Right lung (tissue), 5 donors: ENCODE data around the gene CTIF. TPM values are rescaled to one million over a fixed set of nuclear protein-coding genes. Genes with fewer than 3 reads are reported as not detected.

Source experiments
- DNase-seq, 2 donors: peaks; one replicate each; pipeline ENCODE4 v3.0.0-alpha.2; 2013
- polyA plus RNA-seq, 5 donors: library from polyadenylated mRNA; unstranded; fragments of 120-200 nt; gene quantifications; one replicate each; pipeline versions ENCODE4 v1.2.1 to v1.2.3, GENCODE V29; 2013; ENCODE audit warnings: inconsistent platforms in 1 of 5, low replicate concordance in 1 of 5; ENCODE audit not compliant: insufficient read length in 5 of 5, insufficient read depth in 1 of 5

Gene CTIF
- polyA plus RNA-seq, 5 donors: 21.9 to 37.3 (median 32.3) TPM

DNA sequence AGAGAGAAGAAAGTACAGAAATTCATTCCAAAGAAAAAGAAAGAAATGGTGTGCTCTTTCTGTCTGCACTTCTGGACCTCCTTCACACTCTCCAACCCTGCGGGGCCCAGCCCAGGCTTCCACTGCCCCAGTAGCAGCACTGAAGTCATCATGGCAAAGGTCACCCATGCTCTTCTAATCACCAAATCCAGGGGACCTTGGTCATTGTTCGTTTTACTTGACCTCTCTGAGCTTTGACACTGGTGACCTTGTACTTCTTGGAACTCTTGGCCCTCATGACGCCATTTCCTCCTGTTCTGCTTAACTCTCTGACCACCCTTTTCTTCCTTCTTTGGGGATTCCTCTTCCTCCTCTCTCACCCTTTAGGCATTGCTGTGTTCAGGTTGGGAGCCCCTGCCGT lies 306.3 kb downstream of the CTIF start:
- DNase-seq: no peak

DNA sequence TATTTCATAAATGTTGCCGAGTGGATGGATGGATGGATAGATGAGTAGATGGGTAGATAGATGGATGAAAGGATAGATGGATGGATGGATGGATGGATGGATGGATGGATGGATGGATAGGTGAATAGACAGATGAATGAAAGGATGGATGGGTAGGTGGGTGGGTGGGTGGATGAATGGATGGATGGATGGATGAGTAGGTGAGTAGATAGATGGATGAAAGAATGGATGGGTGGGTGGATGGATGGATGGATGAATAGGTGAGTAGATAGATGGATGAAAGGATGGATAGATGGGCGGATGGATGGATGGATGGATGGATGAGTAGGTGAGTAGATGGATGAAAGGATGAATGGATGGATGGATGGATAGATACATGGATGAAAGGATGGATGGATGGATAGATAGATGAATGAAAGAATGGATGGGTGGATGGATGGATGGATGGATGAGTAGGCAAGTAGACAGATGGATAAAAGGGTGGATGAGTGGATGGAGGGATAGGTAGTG lies 307.6 kb downstream of the CTIF start:
- DNase-seq: no peak

DNA sequence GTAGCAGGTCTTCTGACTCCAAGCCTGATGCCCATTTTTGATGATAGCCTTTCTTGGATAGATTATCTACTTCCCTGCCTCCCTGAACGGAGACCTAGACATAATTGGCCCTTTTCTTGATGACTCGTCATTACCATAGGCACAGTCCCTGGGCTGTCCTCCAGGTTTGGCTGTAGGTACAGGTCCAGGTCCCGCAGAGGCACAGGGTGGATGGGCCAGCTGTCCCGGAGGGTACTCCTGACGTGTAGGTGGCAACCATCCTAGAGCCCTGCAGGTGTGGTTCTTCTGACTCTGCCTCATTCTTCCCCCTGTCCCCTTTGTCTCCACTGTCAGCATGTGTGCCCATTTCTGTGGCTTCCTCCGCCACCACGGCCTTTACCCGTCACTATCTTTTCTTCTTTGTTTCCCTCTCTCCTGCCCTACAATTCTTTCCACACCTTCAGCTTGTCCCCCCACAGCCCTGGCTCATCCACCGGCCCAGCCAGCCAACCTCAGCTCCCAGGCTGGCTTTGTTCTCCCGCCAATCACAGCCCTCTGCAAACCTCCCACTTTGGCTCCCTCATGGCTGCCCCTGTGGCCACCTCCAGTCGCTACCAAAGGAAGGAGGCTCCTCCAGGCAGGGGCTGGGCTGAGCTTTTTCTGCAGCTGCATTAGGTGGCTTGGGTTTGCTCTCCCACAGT lies 309.1 kb downstream of the CTIF start:
- DNase-seq: no peak

DNA sequence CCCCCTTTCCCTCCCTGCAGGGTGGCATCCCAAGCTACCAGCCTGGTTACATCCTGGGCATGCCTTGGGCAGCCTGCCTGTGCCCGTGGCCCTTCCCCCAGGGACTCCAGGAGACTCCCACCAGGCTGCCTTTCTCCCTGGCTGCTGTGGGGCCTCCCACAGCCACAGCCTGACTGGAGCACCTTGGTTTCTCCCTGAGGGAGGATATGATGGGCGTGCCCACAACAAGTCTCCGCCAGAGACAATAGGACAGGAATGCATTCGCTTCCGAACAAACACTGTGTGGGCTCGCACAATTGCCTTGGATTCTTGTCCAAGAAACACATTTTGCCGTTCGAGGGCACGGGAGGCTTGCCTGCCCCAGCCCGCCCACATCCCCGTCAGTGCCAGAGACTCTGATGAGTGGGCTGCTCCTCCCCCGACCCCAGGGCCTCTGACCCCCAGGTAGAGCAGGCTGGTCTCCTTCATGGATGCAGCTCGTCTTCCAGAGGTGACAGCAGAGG lies 309.9 kb downstream of the CTIF start:
- no peak for DNase-seq

DNA sequence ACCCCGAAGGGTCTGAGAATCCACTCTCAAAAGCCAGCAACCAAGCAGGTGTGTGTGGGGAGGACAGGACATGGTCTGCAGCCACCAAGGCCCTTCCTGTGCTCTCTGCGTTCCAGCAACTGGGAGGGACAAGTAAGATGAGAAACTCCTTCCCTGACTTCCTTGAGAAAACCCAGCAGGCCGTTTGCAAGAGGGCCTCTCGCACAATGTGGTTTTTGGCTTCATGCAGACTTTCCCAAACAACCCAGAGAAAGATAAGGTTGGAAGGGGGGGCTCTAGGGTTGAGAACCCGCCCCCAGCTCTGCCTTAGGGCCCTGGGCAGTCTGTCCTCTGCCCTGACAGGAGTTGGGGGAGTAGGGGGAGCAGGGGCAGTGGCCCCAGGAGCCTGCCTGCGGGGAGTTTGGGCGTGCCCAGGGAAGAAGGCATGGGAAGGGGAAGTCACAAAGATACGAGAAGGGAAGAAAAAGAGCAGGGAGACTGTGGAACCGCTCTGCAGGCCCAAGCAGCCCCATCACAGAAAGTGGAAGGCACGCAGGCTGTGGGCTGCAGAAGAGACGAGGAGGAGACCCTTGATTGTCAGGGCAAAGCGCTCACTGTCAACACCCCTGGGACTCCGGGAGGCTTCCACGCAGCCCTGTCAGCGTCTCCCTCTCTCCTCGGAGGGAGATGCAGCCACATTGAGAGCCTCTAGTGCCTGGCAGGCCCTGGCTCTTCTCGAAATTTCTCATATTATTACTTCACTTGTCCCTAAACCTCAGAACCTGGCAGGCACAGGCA lies 312.2 kb downstream of the CTIF start:
- peak in 1 of 2 donors; percentile 49 for DNase-seq

DNA sequence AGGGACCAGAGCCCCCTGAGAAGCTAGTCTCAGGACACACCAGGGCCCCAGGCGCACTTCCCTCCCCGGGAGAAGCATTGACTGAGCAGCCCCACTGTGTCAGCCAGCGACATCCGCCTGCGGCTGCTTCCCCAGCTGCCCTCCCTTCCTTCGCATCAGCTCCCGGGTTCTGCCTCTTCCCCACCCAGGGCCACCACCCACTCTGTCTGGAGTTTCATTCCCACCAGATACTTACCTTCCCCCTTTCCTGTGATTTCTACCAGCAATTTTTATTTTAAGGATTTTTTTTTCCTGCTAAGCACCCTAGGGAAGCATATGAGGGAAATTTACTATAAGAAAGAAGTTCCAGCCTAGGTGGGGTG lies 312.7 kb downstream of the CTIF start:
- DNase-seq: no peak

DNA sequence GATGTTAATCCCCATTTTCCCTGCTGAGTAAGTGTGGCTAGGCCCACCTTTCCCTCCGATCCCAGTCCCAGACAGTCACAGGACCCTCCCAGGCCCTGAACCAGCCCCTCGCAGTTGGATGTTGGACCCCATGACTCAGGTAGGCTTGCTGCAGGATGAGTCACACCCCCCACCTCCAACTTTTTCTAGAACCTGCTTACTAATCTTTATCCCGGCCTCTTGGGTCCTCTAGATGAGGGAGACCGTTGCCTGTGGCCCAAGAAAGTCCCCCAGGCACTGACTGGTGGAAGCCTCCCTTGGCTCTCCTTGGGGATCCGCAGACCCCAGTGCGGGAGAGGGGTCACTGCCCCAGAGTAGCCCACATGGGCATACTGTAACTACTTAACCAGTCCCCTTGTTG lies 313.5 kb downstream of the CTIF start:
- DNase-seq: no peak

DNA sequence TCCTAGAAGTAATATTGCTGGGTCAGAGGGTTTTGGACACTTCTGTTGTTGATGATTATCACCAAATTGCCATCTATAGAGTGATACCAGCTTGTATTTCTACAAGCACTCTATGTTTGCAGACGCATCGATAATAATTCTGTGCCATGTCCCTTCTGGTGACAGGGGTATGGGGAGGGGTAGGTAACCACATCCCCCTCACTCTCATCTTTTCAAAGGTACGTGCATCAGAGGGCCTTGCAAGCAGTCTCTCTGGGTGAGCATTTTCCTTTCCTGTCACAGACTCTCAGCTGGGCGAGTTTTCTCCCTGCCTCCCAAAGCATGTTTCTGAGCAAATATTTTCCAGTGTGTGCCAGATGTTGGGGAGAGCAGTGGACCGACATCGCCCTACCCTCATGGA lies 314.0 kb downstream of the CTIF start:
- no peak for DNase-seq

DNA sequence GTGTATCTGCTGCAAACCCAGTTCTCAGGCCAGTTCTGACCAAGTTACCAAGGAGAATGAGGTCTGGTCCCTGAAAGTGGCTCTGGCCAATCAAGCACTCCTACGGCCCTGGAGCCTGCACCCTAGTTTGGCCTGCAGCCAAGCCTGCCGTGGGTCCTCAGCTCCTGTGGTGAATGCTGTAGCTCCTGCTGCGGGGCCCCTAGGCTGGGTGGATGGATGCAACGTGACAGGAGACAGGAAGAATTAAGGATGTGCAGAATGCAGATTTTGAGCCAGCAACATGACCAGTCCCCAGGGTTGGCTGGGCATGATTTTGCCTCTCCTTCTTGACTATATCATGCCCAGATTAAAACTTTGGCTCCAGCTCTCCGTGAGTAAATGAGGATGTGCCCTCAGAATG lies 314.8 kb downstream of the CTIF start:
- no peak for DNase-seq

DNA sequence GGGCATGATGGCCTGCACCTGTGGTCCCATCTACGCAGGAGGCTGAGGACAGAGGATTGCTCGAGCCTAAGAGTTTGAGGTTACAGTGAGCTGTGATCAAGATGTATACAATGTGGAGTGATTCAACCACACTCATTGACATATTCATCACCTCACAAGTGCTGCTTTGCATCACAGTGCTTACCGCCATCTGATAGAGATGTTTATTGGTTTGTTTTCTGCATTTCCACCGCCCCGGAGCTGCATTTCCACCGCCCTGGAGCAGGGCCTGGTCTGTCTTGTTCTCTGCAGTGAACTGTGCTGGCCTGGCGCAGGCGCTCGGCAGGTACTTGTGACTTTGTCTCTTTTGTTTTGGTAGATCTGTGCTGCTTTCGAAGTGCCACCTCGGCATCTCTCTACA lies 315.9 kb downstream of the CTIF start:
- DNase-seq: no peak

DNA sequence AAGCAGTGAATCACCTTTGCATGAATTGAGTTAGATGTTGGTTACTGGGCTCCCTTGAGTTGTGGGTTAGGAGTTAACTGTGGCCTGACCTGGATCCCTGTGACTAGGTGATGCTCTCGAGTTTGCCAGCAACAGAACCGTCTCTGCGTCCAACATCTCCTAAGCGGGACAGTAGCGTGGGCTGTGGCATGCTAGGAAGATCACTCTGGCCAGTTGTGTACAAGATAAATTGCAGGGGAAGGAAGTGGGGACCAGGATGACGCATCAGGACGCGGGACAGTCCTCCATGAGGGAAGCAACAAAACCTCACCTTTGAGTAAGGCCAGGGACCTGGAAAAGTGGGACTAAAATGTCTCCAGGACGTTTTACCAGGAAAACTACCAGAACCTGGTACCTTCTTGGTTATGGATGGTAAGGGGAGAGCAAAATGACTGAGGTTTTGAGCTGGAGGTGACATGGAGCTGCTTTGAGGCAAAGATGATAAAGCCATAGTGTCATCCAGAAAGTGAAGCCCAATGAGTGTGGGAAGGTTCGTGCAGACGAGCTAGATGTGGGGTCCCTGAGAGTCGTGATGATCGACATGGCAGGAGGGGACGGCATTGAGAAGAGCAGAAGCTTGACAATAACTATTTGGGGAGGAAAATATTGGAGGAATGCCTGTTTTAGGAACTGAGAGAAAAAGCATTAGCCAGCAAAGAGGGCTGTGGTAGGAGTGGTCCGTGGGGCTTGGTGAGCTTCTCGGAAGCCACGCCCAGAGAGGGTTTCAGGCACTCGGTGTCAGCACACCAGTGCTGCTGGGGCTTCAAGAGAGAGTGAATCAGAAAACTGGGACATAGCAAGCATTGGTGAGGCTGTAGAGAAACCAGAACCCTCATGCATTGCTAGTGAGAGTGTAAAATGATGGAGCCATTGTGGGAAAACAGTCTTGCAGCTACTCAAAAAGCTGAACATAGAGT lies 316.9 kb downstream of the CTIF start:
- no peak for DNase-seq

DNA sequence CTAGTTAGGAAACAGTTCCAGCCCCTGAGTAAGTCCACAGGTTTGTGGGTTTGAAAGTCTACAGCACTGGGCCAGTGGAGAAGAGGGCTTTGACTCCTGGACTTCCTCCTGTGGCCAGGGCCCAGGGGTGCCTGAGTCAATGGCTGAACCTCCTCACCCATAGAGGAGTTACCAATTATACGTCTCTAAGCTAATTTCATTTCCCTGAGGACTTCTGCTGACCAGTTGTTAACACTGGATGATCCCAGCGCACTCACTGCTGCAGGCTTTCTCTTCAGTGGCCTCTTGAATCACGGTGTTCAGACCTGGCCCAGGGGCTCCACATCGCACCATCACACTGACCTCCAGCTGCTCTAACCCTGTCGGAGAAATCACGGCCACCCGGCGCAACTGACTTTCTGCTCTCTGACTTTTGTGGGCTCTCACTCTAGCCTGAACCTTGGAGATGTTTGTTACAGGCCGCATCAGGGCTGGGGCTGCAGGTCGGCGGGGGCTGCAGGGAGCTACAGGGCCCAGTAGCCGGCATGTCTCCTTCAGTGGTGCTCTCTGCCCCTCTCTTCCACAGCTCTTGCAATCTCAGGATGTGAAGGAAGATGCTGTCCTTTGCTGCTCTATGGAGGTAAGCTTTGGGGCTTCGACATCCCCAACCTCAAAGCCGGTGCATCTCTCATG lies 318.3 kb downstream of the CTIF start:
- no peak for DNase-seq

DNA sequence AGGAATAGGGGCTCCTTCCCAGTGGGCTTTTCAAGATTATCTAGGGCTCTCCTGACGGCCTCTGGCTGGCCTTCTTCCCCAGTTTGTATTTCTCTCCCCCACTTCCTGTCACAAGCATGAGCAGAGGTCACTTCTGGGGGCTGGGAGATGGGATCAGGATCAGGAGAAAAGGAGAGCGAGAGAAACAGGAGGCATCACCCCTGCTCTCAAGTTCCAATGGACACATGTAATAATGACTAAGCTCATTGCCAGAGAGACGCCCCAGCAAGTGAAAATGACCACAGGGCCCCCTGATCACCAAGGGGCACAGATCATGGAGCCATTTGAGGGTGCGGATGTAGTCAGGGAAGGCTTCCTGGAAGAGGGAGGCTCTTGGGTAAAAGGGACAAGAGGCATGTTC lies 319.8 kb downstream of the CTIF start:
- no peak for DNase-seq

DNA sequence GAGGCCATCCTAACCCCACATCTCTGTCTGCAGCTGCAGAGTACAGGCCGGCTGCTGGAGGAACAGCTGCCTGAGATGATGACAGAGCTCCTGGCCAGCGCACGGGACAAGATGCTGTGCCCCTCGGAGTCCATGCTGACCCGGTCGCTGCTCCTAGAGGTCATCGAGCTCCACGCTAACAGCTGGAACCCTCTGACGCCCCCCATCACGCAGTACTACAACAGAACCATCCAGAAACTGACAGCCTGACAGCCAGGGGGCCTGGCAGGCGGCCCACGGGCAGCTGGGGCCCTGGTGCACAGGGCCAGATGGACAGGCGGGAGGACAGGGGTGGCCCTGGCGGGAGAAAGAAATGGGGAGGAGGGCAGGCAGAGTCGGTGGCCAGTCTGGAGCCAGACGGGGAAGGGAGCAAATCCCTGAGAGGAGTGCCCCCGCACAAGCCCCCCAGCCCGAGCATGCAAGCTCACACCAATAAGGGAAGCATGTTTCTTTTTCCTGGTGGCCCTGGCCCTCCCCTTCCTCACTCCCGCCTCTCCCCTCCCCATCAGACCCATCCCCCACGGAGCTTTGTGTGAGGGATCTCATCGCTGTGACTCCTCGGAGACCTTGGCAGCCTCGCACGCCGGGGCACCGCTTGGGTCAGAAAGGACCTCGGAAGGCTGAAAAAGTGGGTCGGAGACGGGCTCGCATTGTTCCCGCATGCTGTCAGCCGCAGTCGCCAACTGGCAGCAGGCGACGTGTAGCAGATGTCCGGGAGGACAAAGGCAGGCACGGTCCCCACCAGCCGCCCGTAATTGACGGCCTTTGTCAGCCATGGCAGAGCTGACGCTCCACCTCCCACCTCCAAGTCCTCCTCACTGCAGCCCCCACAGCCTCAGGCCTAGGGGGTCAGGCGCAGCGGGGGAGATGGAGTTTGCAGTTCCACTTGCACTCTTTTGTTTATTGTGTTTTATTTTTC lies 320.8 kb downstream of the CTIF start:
- DNase-seq: peak; percentile 74 to 81

DNA sequence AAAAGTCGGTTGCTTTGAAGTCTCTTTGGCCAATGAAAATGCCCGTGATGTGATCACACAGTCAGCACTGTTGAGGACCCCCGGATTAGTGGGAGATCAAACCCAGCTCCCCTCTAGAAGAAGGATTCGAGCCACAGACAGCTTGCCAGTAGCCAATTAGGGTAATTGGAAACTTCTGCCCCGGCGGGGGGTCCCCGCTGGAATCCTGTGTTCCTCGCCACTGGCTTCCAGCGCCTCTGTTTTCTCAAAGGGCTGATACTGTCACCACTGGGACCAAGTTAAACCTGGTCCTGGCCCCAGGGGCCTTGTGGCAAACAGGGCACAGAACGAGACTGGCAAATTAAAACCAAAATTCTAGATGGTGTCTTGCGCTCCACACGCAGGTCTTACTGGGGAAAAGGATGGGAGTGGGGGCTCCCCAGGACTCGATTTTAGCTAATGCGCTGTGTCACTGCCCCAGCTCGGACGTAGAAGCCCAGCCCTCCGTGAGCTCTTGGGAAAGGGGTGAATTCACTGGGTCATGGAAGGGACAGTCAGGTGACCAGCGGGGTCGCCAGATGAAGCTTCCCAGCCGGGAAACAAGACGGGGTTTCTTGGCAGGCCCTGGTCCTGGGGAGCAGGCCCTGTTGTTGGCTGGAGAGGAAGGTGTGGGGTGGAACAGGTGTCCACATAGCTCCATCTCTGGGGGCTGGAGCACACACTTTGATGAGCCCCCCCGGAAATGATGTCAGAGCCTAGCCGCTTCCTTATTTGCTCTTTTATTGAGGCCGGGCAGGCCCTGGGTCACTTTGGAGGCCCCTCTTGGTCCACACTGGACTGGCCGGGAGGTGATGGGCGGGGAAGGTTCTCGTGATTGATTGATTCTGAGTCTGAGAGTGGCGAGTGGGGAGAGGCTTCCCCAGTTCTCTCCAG lies 321.7 kb downstream of the CTIF start:
- no peak for DNase-seq

DNA sequence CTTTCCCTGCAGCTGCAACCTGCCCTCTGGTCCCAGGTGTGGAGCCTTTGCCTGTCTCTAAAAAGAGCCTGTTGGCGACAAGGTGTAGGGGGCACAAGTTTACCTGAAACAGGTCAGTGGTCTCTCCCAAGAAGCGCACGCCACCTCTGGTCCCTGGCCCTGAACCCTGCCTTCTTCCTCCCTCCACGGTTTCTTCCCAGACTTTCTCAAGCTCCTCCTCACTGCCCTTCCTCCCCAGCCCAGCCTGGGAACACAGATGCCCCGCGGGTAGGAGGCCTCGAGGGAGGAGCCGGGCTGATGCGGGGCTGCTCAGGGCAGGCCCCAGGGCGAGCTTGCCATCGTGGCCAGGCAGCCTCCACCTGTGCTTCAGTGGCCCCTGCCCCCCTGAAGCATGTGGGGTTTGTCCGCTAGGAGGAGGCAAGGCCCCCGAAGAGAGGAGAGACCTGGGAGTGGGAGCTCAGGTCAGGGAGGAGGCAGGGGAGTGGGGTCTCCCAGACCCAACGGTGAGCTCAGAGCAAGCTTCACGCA lies 322.4 kb downstream of the CTIF start:
- no peak for DNase-seq

DNA sequence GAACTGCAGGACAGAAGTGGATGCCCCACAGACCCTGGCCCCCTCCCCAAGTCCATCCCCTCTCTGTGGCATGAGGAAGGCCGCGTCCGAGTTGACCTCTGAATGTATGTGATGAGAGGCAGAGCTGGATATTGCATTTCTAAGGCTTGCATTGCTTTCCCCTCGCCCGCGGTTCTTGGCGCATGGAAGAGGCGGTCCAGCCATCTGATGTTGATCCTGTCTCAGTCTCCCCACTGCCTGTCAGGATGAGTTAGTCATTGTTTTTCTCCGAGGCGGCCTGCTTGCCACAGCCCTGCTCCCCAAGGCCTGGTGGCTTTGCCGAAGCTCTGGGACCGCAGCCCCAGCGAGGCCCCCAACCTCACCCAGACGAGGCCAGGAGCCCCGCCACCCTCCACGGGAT lies 323.3 kb downstream of the CTIF start:
- DNase-seq: no peak

DNA sequence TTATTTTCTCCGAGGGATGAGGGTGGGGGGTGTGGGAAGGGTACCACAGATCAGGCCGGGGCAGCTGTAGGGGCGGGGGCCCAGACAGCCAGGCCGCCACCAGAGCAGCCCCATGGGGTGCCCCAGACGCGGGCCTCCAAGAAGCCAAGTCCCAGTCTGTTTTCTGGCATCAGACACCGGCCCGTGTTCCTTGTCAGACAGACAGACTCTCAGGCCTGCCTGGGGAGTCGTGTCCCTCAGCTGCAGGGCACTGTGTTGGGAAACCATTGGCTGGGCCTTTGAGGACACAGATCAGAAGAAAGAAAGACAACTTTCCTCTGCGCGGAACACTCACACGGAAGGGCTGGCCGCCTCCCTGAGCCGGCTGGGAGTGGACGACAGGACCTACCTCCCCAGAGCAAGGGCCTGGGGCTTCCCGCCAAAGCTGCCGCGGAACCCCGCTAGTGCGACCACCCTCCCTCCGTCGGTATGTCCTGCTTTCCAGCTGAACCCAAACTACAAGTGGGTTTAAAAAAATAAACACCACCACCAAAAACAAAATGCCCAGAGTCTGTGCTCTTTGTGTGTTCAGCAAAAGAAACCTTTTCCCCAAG lies 323.9 kb downstream of the CTIF start:
- no peak for DNase-seq
